ENCODE measurements around the gene SETBP1.

The SETBP1 gene

GRCh38 chr18:44686156-44686555 is 5.5 kb downstream of the SETBP1 start:
- Histone ChIP-seq H3K27me3 (ENCODE audit: control insufficient read depth in 1 of 2, insufficient read depth in 1 of 2, low read length in 2 of 2) (no peaks in the 10 kb centered on the region), H3K4me1 (ENCODE audit: control insufficient read depth, insufficient read depth, low read depth, low read length) (peaks cover 11% of the 10 kb centered on the region), H3K4me2 (ENCODE audit: low read length, poor library complexity, severe bottlenecking) (no peak overlapping the region), H3K18ac (ENCODE audit: low read depth in 1 of 2, low read length in 2 of 2) (no peak overlapping the region), H3K9ac (ENCODE audit: low read length) (no peak overlapping the region), H2AK5ac (ENCODE audit: low read length, severe bottlenecking) (peak overlapping the region; percentile 61), H3K14ac (ENCODE audit: low read length in 2 of 2) (peak overlapping the region in 1 of 2 experiments; percentile 64), H2BK12ac (ENCODE audit: low read length in 2 of 2) (peak overlapping the region in 1 of 2 experiments; percentile 49), H4K91ac (ENCODE audit: low read length) (no peak overlapping the region), H2AFZ (ENCODE audit: low read depth, low read length) (no peak overlapping the region), H2BK5ac (ENCODE audit: low read depth, low read length, poor library complexity, severe bottlenecking) (no peak overlapping the region), H3K27ac (ENCODE audit: low read length, poor library complexity, severe bottlenecking) (no peak overlapping the region), H2BK15ac (ENCODE audit: low read depth, poor library complexity, severe bottlenecking) (no peak overlapping the region), H3K4me3 (ENCODE audit: insufficient read depth in 1 of 2, low read depth in 1 of 2, low read length in 2 of 2) (no peak overlapping the region), H2BK120ac (ENCODE audit: low read depth, low read length) (no peak overlapping the region), H3K79me1 (replicated peaks; ENCODE audit: low read length, poor library complexity, severe bottlenecking) (peaks cover 37% of the 10 kb centered on the region), H3K23ac (ENCODE audit: low read length in 2 of 2) (no peak overlapping the region), H3K9me3 (ENCODE audit: control insufficient read depth, low read length) (no peaks in the 10 kb centered on the region), H4K8ac (ENCODE audit: low read length) (no peak overlapping the region), H3K4ac (ENCODE audit: low read depth in 1 of 2, low read length in 2 of 2) (peak overlapping the region in 1 of 2 experiments; percentile 5), H3K36me3 (ENCODE audit: control insufficient read depth in 1 of 2, insufficient read depth in 2 of 2, low read depth in 1 of 2, low read length in 2 of 2) (no peaks in the 10 kb centered on the region)
- no peak for DNase-seq
- WGBS, result 91% methylated on average over 1 of the region's 1 CpG

GRCh38 chr18:44687421-44687820 is 6.7 kb downstream of the SETBP1 start:
- H4K8ac ChIP-seq (ENCODE audit: low read length), result no peak overlapping the region
- H2BK5ac ChIP-seq (ENCODE audit: low read depth, low read length, poor library complexity, severe bottlenecking), result no peak overlapping the region
- peaks cover 45% of the 10 kb centered on the region for H3K79me1 ChIP-seq (replicated peaks; ENCODE audit: low read length, poor library complexity, severe bottlenecking)
- H3K27ac ChIP-seq (ENCODE audit: low read length, poor library complexity, severe bottlenecking), result no peak overlapping the region
- H3K4me1 ChIP-seq (ENCODE audit: control insufficient read depth, insufficient read depth, low read depth, low read length), result peaks cover 12% of the 10 kb centered on the region
- H2AFZ ChIP-seq (ENCODE audit: low read depth, low read length), result no peak overlapping the region
- no peak overlapping the region for H4K91ac ChIP-seq (ENCODE audit: low read length)
- H3K9ac ChIP-seq (ENCODE audit: low read length), result no peak overlapping the region
- no peaks in the 10 kb centered on the region for H3K36me3 ChIP-seq (ENCODE audit: control insufficient read depth in 1 of 2, insufficient read depth in 2 of 2, low read depth in 1 of 2, low read length in 2 of 2)
- H3K9me3 ChIP-seq (ENCODE audit: control insufficient read depth, low read length), result no peaks in the 10 kb centered on the region
- no peak overlapping the region for H3K14ac ChIP-seq (ENCODE audit: low read length in 2 of 2)
- H3K27me3 ChIP-seq (ENCODE audit: control insufficient read depth in 1 of 2, insufficient read depth in 1 of 2, low read length in 2 of 2), result no peaks in the 10 kb centered on the region
- no peak overlapping the region for H2BK15ac ChIP-seq (ENCODE audit: low read depth, poor library complexity, severe bottlenecking)
- no peak overlapping the region for H3K18ac ChIP-seq (ENCODE audit: low read depth in 1 of 2, low read length in 2 of 2)
- H3K4ac ChIP-seq (ENCODE audit: low read depth in 1 of 2, low read length in 2 of 2), result no peak overlapping the region
- no peak overlapping the region for H2BK12ac ChIP-seq (ENCODE audit: low read length in 2 of 2)
- no peak for DNase-seq
- no peak overlapping the region for H3K4me3 ChIP-seq (ENCODE audit: insufficient read depth in 1 of 2, low read depth in 1 of 2, low read length in 2 of 2)
- H2BK120ac ChIP-seq (ENCODE audit: low read depth, low read length), result no peak overlapping the region
- H2AK5ac ChIP-seq (ENCODE audit: low read length, severe bottlenecking), result peak overlapping the region; percentile 18
- H3K23ac ChIP-seq (ENCODE audit: low read length in 2 of 2), result no peak overlapping the region
- H3K4me2 ChIP-seq (ENCODE audit: low read length, poor library complexity, severe bottlenecking), result no peak overlapping the region

- Histone ChIP-seq H3K14ac (ENCODE audit: low read length in 2 of 2) (no peak overlapping the region), H3K79me1 (replicated peaks; ENCODE audit: low read length, poor library complexity, severe bottlenecking) (peaks cover 49% of the 10 kb centered on the region), H2AK5ac (ENCODE audit: low read length, severe bottlenecking) (peak overlapping the region; percentile 24), H2AFZ (ENCODE audit: low read depth, low read length) (no peak overlapping the region), H3K27me3 (ENCODE audit: control insufficient read depth in 1 of 2, insufficient read depth in 1 of 2, low read length in 2 of 2) (no peaks in the 10 kb centered on the region), H3K9ac (ENCODE audit: low read length) (no peak overlapping the region), H2BK15ac (ENCODE audit: low read depth, poor library complexity, severe bottlenecking) (no peak overlapping the region), H3K9me3 (ENCODE audit: control insufficient read depth, low read length) (no peaks in the 10 kb centered on the region), H3K23ac (ENCODE audit: low read length in 2 of 2) (no peak overlapping the region), H3K4me1 (ENCODE audit: control insufficient read depth, insufficient read depth, low read depth, low read length) (peaks cover 9% of the 10 kb centered on the region), H4K91ac (ENCODE audit: low read length) (no peak overlapping the region), H3K4me3 (ENCODE audit: insufficient read depth in 1 of 2, low read depth in 1 of 2, low read length in 2 of 2) (no peak overlapping the region), H3K18ac (ENCODE audit: low read depth in 1 of 2, low read length in 2 of 2) (no peak overlapping the region), H3K4ac (ENCODE audit: low read depth in 1 of 2, low read length in 2 of 2) (no peak overlapping the region), H3K36me3 (ENCODE audit: control insufficient read depth in 1 of 2, insufficient read depth in 2 of 2, low read depth in 1 of 2, low read length in 2 of 2) (no peaks in the 10 kb centered on the region), H3K4me2 (ENCODE audit: low read length, poor library complexity, severe bottlenecking) (no peak overlapping the region), H2BK120ac (ENCODE audit: low read depth, low read length) (no peak overlapping the region), H2BK12ac (ENCODE audit: low read length in 2 of 2) (peak overlapping the region in 1 of 2 experiments; percentile 75), H3K27ac (ENCODE audit: low read length, poor library complexity, severe bottlenecking) (no peak overlapping the region), H2BK5ac (ENCODE audit: low read depth, low read length, poor library complexity, severe bottlenecking) (no peak overlapping the region), H4K8ac (ENCODE audit: low read length) (no peak overlapping the region)
- no peak for DNase-seq
- 88% methylated on average over 3 of the region's 3 CpGs for WGBS
Observed at GRCh38 chr18:44689736-44690135, 9.0 kb downstream of the SETBP1 start.

- Histone ChIP-seq H3K9ac (ENCODE audit: low read length) (no peak overlapping the region), H2AFZ (ENCODE audit: low read depth, low read length) (no peak overlapping the region)
Observed at GRCh38 chr18:44691148-44691925, 10.6 kb downstream of the SETBP1 start.

More at GRCh38 chr18:44691148-44691925, 10.6 kb downstream of the SETBP1 start:
- H3K27me3 ChIP-seq (ENCODE audit: control insufficient read depth in 1 of 2, insufficient read depth in 1 of 2, low read length in 2 of 2), result no peaks in the 10 kb centered on the region
- 93% methylated on average over 4 of the region's 4 CpGs for WGBS
- H3K79me1 ChIP-seq (replicated peaks; ENCODE audit: low read length, poor library complexity, severe bottlenecking), result peaks cover 47% of the 10 kb centered on the region
- no peak overlapping the region for H4K8ac ChIP-seq (ENCODE audit: low read length)
- peak overlapping the region; percentile 11 for H3K27ac ChIP-seq (ENCODE audit: low read length, poor library complexity, severe bottlenecking)
- H2BK12ac ChIP-seq (ENCODE audit: low read length in 2 of 2), result no peak overlapping the region
- no peak overlapping the region for H3K14ac ChIP-seq (ENCODE audit: low read length in 2 of 2)
- H2BK15ac ChIP-seq (ENCODE audit: low read depth, poor library complexity, severe bottlenecking), result no peak overlapping the region
- peak overlapping the region in 1 of 2 experiments; percentile 19 for H3K4ac ChIP-seq (ENCODE audit: low read depth in 1 of 2, low read length in 2 of 2)
- no peak overlapping the region for H2BK120ac ChIP-seq (ENCODE audit: low read depth, low read length)
- no peak overlapping the region for H3K23ac ChIP-seq (ENCODE audit: low read length in 2 of 2)
- H3K4me1 ChIP-seq (ENCODE audit: control insufficient read depth, insufficient read depth, low read depth, low read length), result peaks cover 9% of the 10 kb centered on the region
- H3K4me2 ChIP-seq (ENCODE audit: low read length, poor library complexity, severe bottlenecking), result no peak overlapping the region
- no peak overlapping the region for H2BK5ac ChIP-seq (ENCODE audit: low read depth, low read length, poor library complexity, severe bottlenecking)
- H3K9me3 ChIP-seq (ENCODE audit: control insufficient read depth, low read length), result no peaks in the 10 kb centered on the region
- peak overlapping the region; percentile 83 for H2AK5ac ChIP-seq (ENCODE audit: low read length, severe bottlenecking)
- no peak overlapping the region for H3K4me3 ChIP-seq (ENCODE audit: insufficient read depth in 1 of 2, low read depth in 1 of 2, low read length in 2 of 2)
- H3K18ac ChIP-seq (ENCODE audit: low read depth in 1 of 2, low read length in 2 of 2), result no peak overlapping the region
- H3K36me3 ChIP-seq (ENCODE audit: control insufficient read depth in 1 of 2, insufficient read depth in 2 of 2, low read depth in 1 of 2, low read length in 2 of 2), result no peaks in the 10 kb centered on the region
- no peak for DNase-seq
- H4K91ac ChIP-seq (ENCODE audit: low read length), result no peak overlapping the region
